Neuronal stem cell (in vitro differentiated cells): ENCODE data around the gene GMCL2.

ENCODE experiments used
- DNase-seq: peaks from one replicate; pipeline ENCODE4 v3.0.0-alpha.2; 2013; ENCODE audit warnings: low spot score
- H2AFZ ChIP-seq: one replicate; pipeline ENCODE4 v1.6.1; 2013; ENCODE audit warnings: mild to moderate bottlenecking, low read length, inconsistent platforms
- H2AK5ac ChIP-seq: 2 replicates; pipeline ENCODE4 v1.6.1; 2013; ENCODE audit warnings: low read depth, mild to moderate bottlenecking, inconsistent platforms, low read length, moderate library complexity, mixed read lengths
- H2BK120ac ChIP-seq: 2 replicates; pipeline ENCODE4 v1.6.1; 2013; ENCODE audit warnings: low read depth, mild to moderate bottlenecking, inconsistent platforms, low read length, moderate library complexity, mixed read lengths
- H2BK12ac ChIP-seq: one replicate; pipeline ENCODE4 v1.6.1; 2013; ENCODE audit warnings: low read length, inconsistent platforms
- H2BK15ac ChIP-seq: 2 replicates; pipeline ENCODE4 v1.6.1; 2013; ENCODE audit warnings: mild to moderate bottlenecking, low read length, inconsistent platforms, mixed read lengths
- H2BK5ac ChIP-seq: one replicate; pipeline ENCODE4 v1.6.1; 2013; ENCODE audit warnings: inconsistent platforms, mild to moderate bottlenecking, low read length, moderate library complexity
- H3K14ac ChIP-seq: one replicate; pipeline ENCODE4 v1.6.1; 2013; ENCODE audit warnings: low read length, inconsistent platforms
- H3K18ac ChIP-seq: 2 replicates; pipeline ENCODE4 v1.6.1; 2013; ENCODE audit warnings: low read length, inconsistent platforms
- H3K23ac ChIP-seq: 2 replicates; pipeline ENCODE4 v1.6.1; 2013; ENCODE audit warnings: low read depth, mild to moderate bottlenecking, mixed read lengths, low read length, inconsistent platforms; ENCODE audit not compliant: poor library complexity
- H3K27ac ChIP-seq: replicated peaks from 3 replicates; pipeline ENCODE4 v1.5.1; 2013; ENCODE audit warnings: low read length, inconsistent platforms
- H3K27me3 ChIP-seq, 3 experiments: 2 replicates each; pipeline ENCODE4 v1.6.1; 2013; ENCODE audit warnings: low read length in 3 of 3, mild to moderate bottlenecking in 2 of 3, inconsistent platforms in 1 of 3, low read depth in 1 of 3, mixed read lengths in 1 of 3, moderate library complexity in 1 of 3; ENCODE audit not compliant: control insufficient read depth in 3 of 3, insufficient read depth in 3 of 3
- H3K36me3 ChIP-seq, 2 donors: replicated peaks in 1 of 2; 2 replicates each; pipeline ENCODE4 v1.6.1; 2013; ENCODE audit warnings: low read length in 2 of 2; ENCODE audit not compliant: control insufficient read depth in 2 of 2, insufficient read depth in 2 of 2
- H3K4ac ChIP-seq: 2 replicates; pipeline ENCODE4 v1.6.1; 2013; ENCODE audit warnings: inconsistent platforms, mild to moderate bottlenecking, low read length, moderate library complexity
- H3K4me1 ChIP-seq, 2 donors: 1 replicate in 1 of 2; 2 replicates in 1 of 2; pipeline ENCODE4 v1.6.1; 2013; ENCODE audit warnings: low read length in 2 of 2, low read depth in 1 of 2; ENCODE audit not compliant: control insufficient read depth in 2 of 2, insufficient read depth in 1 of 2
- H3K4me2 ChIP-seq: one replicate; pipeline ENCODE4 v1.6.1; 2013; ENCODE audit warnings: mild to moderate bottlenecking, low read length, inconsistent platforms; ENCODE audit not compliant: insufficient read depth, poor library complexity, severe bottlenecking
- H3K4me3 ChIP-seq, 2 donors: 2 replicates each; pipeline ENCODE4 v1.5.1; 2013; ENCODE audit warnings: low read length in 2 of 2, mild to moderate bottlenecking in 2 of 2, inconsistent platforms in 1 of 2, moderate library complexity in 1 of 2
- H3K79me1 ChIP-seq: one replicate; pipeline ENCODE4 v1.6.1; 2013; ENCODE audit warnings: low read depth, mild to moderate bottlenecking, inconsistent platforms, low read length, moderate library complexity
- H3K9ac ChIP-seq: one replicate; pipeline ENCODE4 v1.6.1; 2013; ENCODE audit warnings: mild to moderate bottlenecking, low read depth, low read length, inconsistent platforms; ENCODE audit not compliant: poor library complexity
- H3K9me3 ChIP-seq, 2 donors: replicated peaks in 1 of 2; 2 replicates each; pipeline versions ENCODE3 to v1.6.1; 2013; ENCODE audit warnings: low read length in 2 of 2, mild to moderate bottlenecking in 2 of 2, inconsistent platforms in 1 of 2, low read depth in 1 of 2, mixed read lengths in 1 of 2, moderate library complexity in 1 of 2; ENCODE audit not compliant: control insufficient read depth in 2 of 2, insufficient read depth in 1 of 2
- H4K8ac ChIP-seq: one replicate; pipeline ENCODE4 v1.6.1; 2013; ENCODE audit warnings: low read depth, mild to moderate bottlenecking, inconsistent platforms, low read length, moderate library complexity
- H4K91ac ChIP-seq: one replicate; pipeline ENCODE4 v1.6.1; 2013; ENCODE audit warnings: low read length, low read depth, mild to moderate bottlenecking, inconsistent platforms; ENCODE audit not compliant: poor library complexity
- WGBS, 2 donors: extraction: QIAGEN DNeasy Blood & Tissue Kit; methylation state at CpG; one replicate each; pipeline ENCODE4 v1.1.7; 2013; ENCODE audit warnings: missing lambda C conversion rate in 2 of 2, mixed read lengths in 1 of 2; ENCODE audit not compliant: insufficient read length in 2 of 2, insufficient replicate concordance in 1 of 2; ENCODE audit errors: extremely low coverage in 2 of 2; 5-methylcytosine and 5-hydroxymethylcytosine counted together

Gene GMCL2

GRCh38 chr5:178186427-178186826, 744 bp downstream of the GMCL2 start:
- Histone ChIP-seq H2BK15ac (no peak overlapping the region), H2BK120ac (no peak overlapping the region), H3K4me1 (peaks cover 0 to 2% of the 10 kb centered on the region in 2 donors), H3K18ac (no peak overlapping the region), H3K27ac (no peak overlapping the region), H3K4ac (no peak overlapping the region), H3K23ac (no peak overlapping the region), H3K27me3 (peaks cover 0 to 3% (median 0%) of the 10 kb centered on the region in 3 experiments), H3K36me3 (no peaks in the 10 kb centered on the region), H3K4me3 (no peak overlapping the region), H4K91ac (no peak overlapping the region), H2BK5ac (no peak overlapping the region), H3K79me1 (no peaks in the 10 kb centered on the region), H3K9me3 (no peaks in the 10 kb centered on the region), H3K4me2 (no peak overlapping the region), H2BK12ac (no peak overlapping the region), H2AFZ (no peak overlapping the region), H3K14ac (no peak overlapping the region), H2AK5ac (no peak overlapping the region), H4K8ac (no peak overlapping the region), H3K9ac (no peak overlapping the region)
- WGBS, 2 donors = no CpG with 5 or more reads among the region's 6 CpGs
- DNase-seq = no peak

GRCh38 chr5:178182158-178182876, 4.9 kb downstream of the GMCL2 start:
- no peak overlapping the region for H2AK5ac ChIP-seq
- no peak overlapping the region for H4K8ac ChIP-seq
- no peak overlapping the region for H2BK12ac ChIP-seq
- no peak overlapping the region for H3K23ac ChIP-seq
- peaks cover 0 to 3% (median 0%) of the 10 kb centered on the region in 3 experiments for H3K27me3 ChIP-seq
- no peak overlapping the region for H2BK5ac ChIP-seq
- no peak overlapping the region for H3K14ac ChIP-seq
- no peak overlapping the region for H2BK120ac ChIP-seq
- H3K18ac ChIP-seq = no peak overlapping the region
- no peaks in the 10 kb centered on the region for H3K36me3 ChIP-seq
- DNase-seq = no peak
- no peak overlapping the region for H2BK15ac ChIP-seq
- H3K27ac ChIP-seq = no peak overlapping the region
- no peak overlapping the region for H4K91ac ChIP-seq
- H3K79me1 ChIP-seq = no peaks in the 10 kb centered on the region
- H2AFZ ChIP-seq = no peak overlapping the region
- no peak overlapping the region for H3K9ac ChIP-seq
- H3K4me2 ChIP-seq = no peak overlapping the region
- no CpG with 5 or more reads among the region's 4 CpGs for WGBS, 2 donors
- no peak overlapping the region for H3K4ac ChIP-seq
- peaks cover 0 to 4% of the 10 kb centered on the region in 2 donors for H3K4me1 ChIP-seq
- peaks cover 0 to 2% of the 10 kb centered on the region in 2 donors for H3K9me3 ChIP-seq
- H3K4me3 ChIP-seq = no peak overlapping the region

GRCh38 chr5:178180141-178180863, 6.9 kb downstream of the GMCL2 start:
- Histone ChIP-seq H3K9ac (no peak overlapping the region), H2BK12ac (no peak overlapping the region), H2BK5ac (no peak overlapping the region), H3K4ac (no peak overlapping the region), H3K18ac (no peak overlapping the region), H2AK5ac (no peak overlapping the region), H4K8ac (no peak overlapping the region), H3K9me3 (peaks cover 0 to 2% of the 10 kb centered on the region in 2 donors), H3K36me3 (no peaks in the 10 kb centered on the region), H4K91ac (no peak overlapping the region), H3K4me3 (no peak overlapping the region), H2AFZ (no peak overlapping the region), H3K27ac (no peak overlapping the region), H3K14ac (no peak overlapping the region), H3K23ac (no peak overlapping the region), H3K79me1 (no peaks in the 10 kb centered on the region), H3K27me3 (no peaks in the 10 kb centered on the region), H2BK120ac (no peak overlapping the region), H3K4me1 (peaks cover 0 to 4% of the 10 kb centered on the region in 2 donors), H3K4me2 (no peak overlapping the region), H2BK15ac (no peak overlapping the region)
- no CpG with 5 or more reads among the region's 9 CpGs for WGBS, 2 donors
- DNase-seq = no peak

GRCh38 chr5:178177569-178177968, 9.6 kb downstream of the GMCL2 start:
- H2BK15ac ChIP-seq = no peak overlapping the region
- no peak overlapping the region for H4K8ac ChIP-seq
- H3K4me1 ChIP-seq = peaks cover 0 to 4% of the 10 kb centered on the region in 2 donors
- no peaks in the 10 kb centered on the region for H3K79me1 ChIP-seq
- H3K36me3 ChIP-seq = no peaks in the 10 kb centered on the region
- H3K4me3 ChIP-seq = no peak overlapping the region
- no peak overlapping the region for H2AK5ac ChIP-seq
- no peak overlapping the region for H2BK12ac ChIP-seq
- H3K9me3 ChIP-seq = peaks cover 0 to 2% of the 10 kb centered on the region in 2 donors
- H3K4me2 ChIP-seq = no peak overlapping the region
- H3K14ac ChIP-seq = no peak overlapping the region
- H2AFZ ChIP-seq = no peak overlapping the region
- no peak overlapping the region for H2BK120ac ChIP-seq
- no peak overlapping the region for H3K23ac ChIP-seq
- no CpG with 5 or more reads among the region's 8 CpGs for WGBS, 2 donors
- no peak overlapping the region for H3K18ac ChIP-seq
- DNase-seq = no peak
- no peak overlapping the region for H4K91ac ChIP-seq
- no peak overlapping the region for H3K9ac ChIP-seq
- no peaks in the 10 kb centered on the region for H3K27me3 ChIP-seq
- H3K27ac ChIP-seq = no peak overlapping the region
- no peak overlapping the region for H2BK5ac ChIP-seq
- H3K4ac ChIP-seq = no peak overlapping the region
